ENCODE results near the gene TMEM106B.
A peak's percentile ranks its signal among the peaks of the same experiment; 100 is the strongest.

The TMEM106B gene

DNA sequence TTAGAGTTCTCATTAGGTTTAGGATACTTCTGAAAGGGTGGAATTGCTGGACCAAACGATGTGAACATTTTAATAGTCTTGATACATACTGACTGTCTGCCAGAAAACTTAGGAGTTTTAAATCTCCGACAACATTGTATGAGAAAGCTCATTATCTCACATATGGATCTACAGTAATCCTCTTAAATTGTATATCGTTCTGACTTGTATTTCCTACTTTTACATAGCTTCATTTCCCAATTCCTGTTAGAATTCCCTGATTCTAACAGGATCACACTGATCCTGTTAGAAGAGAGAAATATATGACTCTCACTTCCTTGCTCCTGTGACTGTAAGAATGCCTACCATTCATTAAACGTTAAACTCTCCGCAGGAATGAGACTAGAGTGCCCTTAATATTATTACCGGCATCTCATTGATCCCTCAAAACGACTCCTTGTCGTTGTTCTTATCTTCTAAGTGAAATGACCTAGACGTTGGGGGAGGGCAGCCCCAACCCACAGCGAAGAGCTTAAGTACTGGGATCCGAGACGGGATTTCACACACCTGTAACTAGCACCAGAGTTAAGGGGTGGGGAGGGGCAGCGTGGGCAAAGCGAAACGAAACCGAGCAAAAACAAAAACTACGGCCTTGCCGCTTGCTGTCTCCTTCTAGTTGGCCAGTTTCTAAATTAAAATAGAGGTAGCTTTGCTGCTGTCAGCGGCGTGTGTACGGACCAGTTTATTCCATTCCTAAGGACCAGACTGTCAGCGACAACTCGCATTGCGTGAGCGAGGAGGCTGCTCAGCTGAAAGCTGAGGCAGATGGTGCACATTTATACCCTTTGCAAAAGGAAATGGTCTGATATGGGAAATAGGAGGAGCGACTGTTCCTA, 678 bp upstream of the TMEM106B start:
- peaks cover 33% of the 10 kb centered on the region for H3K4me1 Mint-ChIP-seq
- H3K9me3 Mint-ChIP-seq, result no peaks in the 10 kb centered on the region
- TF ChIP-seq, protein P1, sequence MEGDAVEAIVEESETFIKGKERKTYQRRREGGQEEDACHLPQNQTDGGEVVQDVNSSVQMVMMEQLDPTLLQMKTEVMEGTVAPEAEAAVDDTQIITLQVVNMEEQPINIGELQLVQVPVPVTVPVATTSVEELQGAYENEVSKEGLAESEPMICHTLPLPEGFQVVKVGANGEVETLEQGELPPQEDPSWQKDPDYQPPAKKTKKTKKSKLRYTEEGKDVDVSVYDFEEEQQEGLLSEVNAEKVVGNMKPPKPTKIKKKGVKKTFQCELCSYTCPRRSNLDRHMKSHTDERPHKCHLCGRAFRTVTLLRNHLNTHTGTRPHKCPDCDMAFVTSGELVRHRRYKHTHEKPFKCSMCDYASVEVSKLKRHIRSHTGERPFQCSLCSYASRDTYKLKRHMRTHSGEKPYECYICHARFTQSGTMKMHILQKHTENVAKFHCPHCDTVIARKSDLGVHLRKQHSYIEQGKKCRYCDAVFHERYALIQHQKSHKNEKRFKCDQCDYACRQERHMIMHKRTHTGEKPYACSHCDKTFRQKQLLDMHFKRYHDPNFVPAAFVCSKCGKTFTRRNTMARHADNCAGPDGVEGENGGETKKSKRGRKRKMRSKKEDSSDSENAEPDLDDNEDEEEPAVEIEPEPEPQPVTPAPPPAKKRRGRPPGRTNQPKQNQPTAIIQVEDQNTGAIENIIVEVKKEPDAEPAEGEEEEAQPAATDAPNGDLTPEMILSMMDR (IDR thresholded peaks at IDR 0.05), result no peak
- peaks cover 30% of the 10 kb centered on the region for H3K27me3 Mint-ChIP-seq (ENCODE audit: low read depth, poor library complexity)
- no peak overlapping the region for H3K27ac Mint-ChIP-seq
- H3K4me3 Mint-ChIP-seq, result peak overlapping the region; percentile 89
- no peak for DNase-seq
- H3K36me3 Mint-ChIP-seq (ENCODE audit: low read depth), result peaks cover 7% of the 10 kb centered on the region

DNA sequence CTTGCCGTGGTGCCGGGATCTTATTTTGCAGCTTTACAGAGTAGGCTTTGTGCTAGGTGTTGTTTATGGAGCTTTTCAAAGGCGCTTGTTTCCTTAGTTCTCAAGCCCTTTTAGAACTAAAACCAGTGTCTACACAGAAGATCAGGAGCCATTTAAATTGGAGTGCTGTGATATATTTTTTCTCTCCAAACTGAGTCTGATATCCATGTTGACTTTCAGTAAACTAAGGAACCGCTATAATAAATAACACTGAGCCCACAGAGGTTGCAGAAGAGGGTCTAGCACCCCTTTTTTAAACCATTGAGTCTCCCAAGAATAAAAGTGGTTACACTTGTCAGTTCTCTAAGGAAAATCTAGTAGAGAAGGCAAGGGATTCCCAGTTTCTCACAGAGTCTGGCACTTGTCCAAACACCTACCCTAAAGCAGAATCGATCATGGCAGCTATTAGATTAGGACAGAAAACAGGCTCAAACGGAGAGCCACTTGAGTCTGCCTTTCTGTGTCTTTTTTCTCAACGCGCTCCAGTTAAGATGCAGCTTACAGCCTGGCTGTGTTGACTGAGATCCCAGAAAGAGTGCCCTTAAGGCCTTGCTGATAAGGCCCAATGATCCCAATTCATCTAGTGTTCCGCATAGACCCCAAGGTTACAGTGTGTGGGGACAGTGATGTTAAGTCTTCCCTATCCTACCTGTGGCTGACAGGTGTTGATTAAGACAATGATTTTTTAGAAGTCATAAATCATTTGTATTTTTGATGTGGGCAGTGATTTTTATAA, 804 bp downstream of the TMEM106B start:
- peaks cover 33% of the 10 kb centered on the region for H3K4me1 Mint-ChIP-seq
- peaks cover 30% of the 10 kb centered on the region for H3K27me3 Mint-ChIP-seq (ENCODE audit: low read depth, poor library complexity)
- peak; percentile 4 for DNase-seq
- H3K4me3 Mint-ChIP-seq, result peak overlapping the region; percentile 92
- H3K9me3 Mint-ChIP-seq, result no peaks in the 10 kb centered on the region
- TF ChIP-seq, protein P1 (IDR thresholded peaks at IDR 0.05), result no peak
- H3K27ac Mint-ChIP-seq, result peak overlapping the region; percentile 97
- H3K36me3 Mint-ChIP-seq (ENCODE audit: low read depth), result peaks cover 19% of the 10 kb centered on the region

DNA sequence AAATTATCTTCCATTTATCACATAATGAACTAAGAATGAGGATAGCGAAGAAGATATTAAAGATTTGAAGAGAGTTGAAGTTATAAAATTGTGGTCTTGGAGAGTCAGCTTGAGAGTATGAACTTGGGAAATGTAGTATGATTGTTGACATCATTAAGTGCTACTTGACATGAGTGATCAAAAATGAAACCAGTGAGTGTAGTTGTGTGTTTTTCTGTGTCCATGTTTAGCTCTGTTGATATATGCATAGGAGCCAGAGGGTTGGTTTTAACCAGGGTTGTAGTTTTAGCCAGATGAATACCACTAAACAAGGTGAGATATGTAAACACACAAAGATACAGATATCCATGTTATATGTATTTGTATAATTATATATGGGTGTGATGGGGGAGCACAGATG, 6.2 kb downstream of the TMEM106B start:
- no peaks in the 10 kb centered on the region for H3K27me3 Mint-ChIP-seq (ENCODE audit: low read depth, poor library complexity)
- H3K27ac Mint-ChIP-seq, result no peak overlapping the region
- DNase-seq, result no peak
- H3K9me3 Mint-ChIP-seq, result no peaks in the 10 kb centered on the region
- H3K4me3 Mint-ChIP-seq, result no peak overlapping the region
- H3K36me3 Mint-ChIP-seq (ENCODE audit: low read depth), result peaks cover 46% of the 10 kb centered on the region
- TF ChIP-seq, protein P1 (IDR thresholded peaks at IDR 0.05), result no peak
- peaks cover 18% of the 10 kb centered on the region for H3K4me1 Mint-ChIP-seq

DNA sequence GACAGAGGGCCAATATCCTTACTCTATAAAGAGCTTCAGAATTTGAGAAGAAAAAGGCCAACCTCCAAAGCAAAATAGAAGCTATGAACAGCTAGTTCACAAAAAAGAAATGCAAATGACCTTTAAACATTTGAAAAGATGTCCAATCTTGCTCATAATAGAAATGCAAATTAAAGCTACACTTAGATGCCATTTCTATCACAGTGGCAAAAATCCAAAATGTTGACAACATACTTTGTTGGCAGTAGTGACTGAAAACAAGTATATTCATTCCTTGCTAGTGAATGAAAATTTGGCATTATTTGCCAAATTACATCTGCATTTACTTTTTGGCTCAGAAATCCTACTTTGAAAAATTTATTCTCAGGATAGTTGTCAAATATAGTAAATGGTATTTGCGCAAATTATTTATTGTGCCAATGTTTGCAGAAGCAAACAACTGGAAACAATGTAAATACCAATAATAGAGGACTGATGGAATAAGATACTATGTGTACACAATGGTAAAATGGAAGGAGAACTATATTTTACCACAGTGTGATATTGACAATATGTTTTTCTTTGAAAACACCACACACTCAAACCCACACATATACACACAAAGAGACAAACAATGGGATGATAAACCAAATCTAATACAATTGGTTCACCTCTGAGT, 9.4 kb downstream of the TMEM106B start:
- Mint-ChIP-seq H3K27me3 (ENCODE audit: low read depth, poor library complexity) (no peaks in the 10 kb centered on the region), H3K4me1 (no peaks in the 10 kb centered on the region), H3K4me3 (no peak overlapping the region), H3K27ac (peak overlapping the region; percentile 0), H3K9me3 (peaks cover 16% of the 10 kb centered on the region), H3K36me3 (ENCODE audit: low read depth) (peaks cover 70% of the 10 kb centered on the region)
- TF ChIP-seq, protein P1 (IDR thresholded peaks at IDR 0.05), result no peak
- DNase-seq, result no peak

DNA sequence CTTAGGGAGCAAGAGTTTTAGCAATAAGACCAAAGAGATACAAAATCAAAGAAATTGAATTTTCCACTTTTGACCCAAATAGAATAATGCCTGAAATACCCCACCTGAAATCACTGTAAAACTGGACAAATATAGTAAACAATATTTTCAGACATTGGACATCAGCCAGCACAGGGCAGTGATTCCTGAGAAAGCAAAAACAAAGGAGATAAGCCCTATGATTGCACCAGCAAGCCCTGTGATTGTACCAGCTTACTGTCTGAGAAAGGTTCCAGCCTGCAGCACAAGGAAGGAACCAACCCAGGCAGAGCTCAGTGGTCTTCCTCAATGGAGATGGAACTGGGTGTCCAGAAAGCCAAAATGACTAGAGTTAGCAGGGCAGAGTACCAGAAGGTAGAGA, 10.3 kb downstream of the TMEM106B start:
- H3K27me3 Mint-ChIP-seq (ENCODE audit: low read depth, poor library complexity), result no peaks in the 10 kb centered on the region
- no peak overlapping the region for H3K4me3 Mint-ChIP-seq
- peaks cover 71% of the 10 kb centered on the region for H3K36me3 Mint-ChIP-seq (ENCODE audit: low read depth)
- DNase-seq, result no peak
- no peak overlapping the region for H3K27ac Mint-ChIP-seq
- no peaks in the 10 kb centered on the region for H3K4me1 Mint-ChIP-seq
- H3K9me3 Mint-ChIP-seq, result peaks cover 25% of the 10 kb centered on the region
- TF ChIP-seq, protein P1 (IDR thresholded peaks at IDR 0.05), result no peak

Measured in nephron progenitor cell (in vitro differentiated cells).